Activated B cell treated with CpG ODN at 0.5 μM for 24 hours (primary cell): ENCODE results near the gene DNAH6. TPM values are rescaled to one million over a fixed set of nuclear protein-coding genes. Genes with fewer than 3 reads are reported as not detected.

Experiments
- ATAC-seq: fragments of 200-7000 bp; cut with Tn5 transposase; one replicate; pipeline ENCODE4 v1.10.0; 2021; ENCODE audit warnings: low read depth, mild to moderate bottlenecking, moderate library complexity
- CTCF ChIA-PET: fragments of 350-600 bp; sonication (Branson Sonifier 250); formaldehyde crosslinking; loops from one replicate; lab custom pipeline; 2021; ENCODE audit warnings: antibody characterized with exemption; lab: Charles Lee
- POLR2A ChIA-PET: fragments of 350-600 bp; sonication (Branson Sonifier 250); formaldehyde crosslinking; loops from one replicate; lab custom pipeline; 2021; ENCODE audit warnings: antibody characterized with exemption; lab: Charles Lee
- DNase-seq: peaks from one replicate; pipeline ENCODE4 v3.0.0; 2022
- H3K27ac Mint-ChIP-seq: one replicate; pipeline ENCODE4 v1.8.0; 2020; ENCODE audit warnings: mixed read lengths
- H3K27me3 Mint-ChIP-seq: one replicate; pipeline ENCODE4 v1.8.0; 2021; ENCODE audit warnings: mixed read lengths
- H3K36me3 Mint-ChIP-seq: one replicate; pipeline ENCODE4 v1.8.0; 2021; ENCODE audit warnings: low read depth, mixed read lengths
- H3K4me1 Mint-ChIP-seq: one replicate; pipeline ENCODE4 v1.8.0; 2021; ENCODE audit warnings: mixed read lengths
- H3K4me3 Mint-ChIP-seq: one replicate; pipeline ENCODE4 v1.8.0; 2020; ENCODE audit warnings: mild to moderate bottlenecking, mixed read lengths
- H3K9me3 Mint-ChIP-seq: one replicate; pipeline ENCODE4 v1.8.0; 2020; ENCODE audit warnings: mixed read lengths
- intact Hi-C: fragments of 100-400 bp; cut with micrococcal nuclease; formaldehyde crosslinking; loops from one replicate; pipeline ENCODE4 v1.15.1; 2024
- total RNA-seq: library from RNA; stranded (reverse); gene quantifications from 2 replicates; pipeline ENCODE4 v1.2.3, GENCODE V29; 2022
- TF ChIP-seq, protein P1 (sequence below): fragments of 200-600 bp; IDR thresholded peaks from one replicate; pipeline ENCODE4 v1.8.0; 2022; ENCODE audit warnings: antibody characterized with exemption, mild to moderate bottlenecking

The DNAH6 gene
- total RNA-seq, 1 donor from 2014 or later: 0.82 TPM

DNA sequence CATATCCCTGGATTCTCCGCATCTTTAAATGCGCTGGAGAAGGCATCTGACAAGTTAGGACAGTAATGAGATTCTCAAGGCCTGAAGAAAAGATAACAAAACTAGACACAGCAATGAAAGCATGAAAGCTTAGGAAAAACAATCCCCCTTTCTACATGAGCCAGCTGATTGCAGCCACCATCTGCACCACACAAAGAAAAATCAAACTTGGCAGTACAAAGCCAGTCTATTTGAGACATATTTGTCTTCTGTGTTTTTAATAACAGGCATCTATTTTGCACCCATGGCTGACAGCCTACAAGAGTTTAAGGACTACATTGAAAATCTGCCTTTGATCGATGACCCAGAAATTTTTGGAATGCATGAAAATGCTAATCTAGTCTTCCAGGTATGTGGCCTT is 281.0 kb downstream of the DNAH6 start:
- POLR2A ChIA-PET: no interaction called here
- Mint-ChIP-seq H3K36me3 (peaks cover 2% of the 10 kb centered on the region), H3K9me3 (peaks cover 8% of the 10 kb centered on the region), H3K27me3 (no peaks in the 10 kb centered on the region), H3K4me1 (no peaks in the 10 kb centered on the region), H3K4me3 (no peak overlapping the region), H3K27ac (no peak overlapping the region)
- no peak for DNase-seq
- TF ChIP-seq, protein P1, sequence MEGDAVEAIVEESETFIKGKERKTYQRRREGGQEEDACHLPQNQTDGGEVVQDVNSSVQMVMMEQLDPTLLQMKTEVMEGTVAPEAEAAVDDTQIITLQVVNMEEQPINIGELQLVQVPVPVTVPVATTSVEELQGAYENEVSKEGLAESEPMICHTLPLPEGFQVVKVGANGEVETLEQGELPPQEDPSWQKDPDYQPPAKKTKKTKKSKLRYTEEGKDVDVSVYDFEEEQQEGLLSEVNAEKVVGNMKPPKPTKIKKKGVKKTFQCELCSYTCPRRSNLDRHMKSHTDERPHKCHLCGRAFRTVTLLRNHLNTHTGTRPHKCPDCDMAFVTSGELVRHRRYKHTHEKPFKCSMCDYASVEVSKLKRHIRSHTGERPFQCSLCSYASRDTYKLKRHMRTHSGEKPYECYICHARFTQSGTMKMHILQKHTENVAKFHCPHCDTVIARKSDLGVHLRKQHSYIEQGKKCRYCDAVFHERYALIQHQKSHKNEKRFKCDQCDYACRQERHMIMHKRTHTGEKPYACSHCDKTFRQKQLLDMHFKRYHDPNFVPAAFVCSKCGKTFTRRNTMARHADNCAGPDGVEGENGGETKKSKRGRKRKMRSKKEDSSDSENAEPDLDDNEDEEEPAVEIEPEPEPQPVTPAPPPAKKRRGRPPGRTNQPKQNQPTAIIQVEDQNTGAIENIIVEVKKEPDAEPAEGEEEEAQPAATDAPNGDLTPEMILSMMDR: no peak
- ATAC-seq: no peak
- intact Hi-C loops: no loop called here
- CTCF ChIA-PET: no interaction called here

DNA sequence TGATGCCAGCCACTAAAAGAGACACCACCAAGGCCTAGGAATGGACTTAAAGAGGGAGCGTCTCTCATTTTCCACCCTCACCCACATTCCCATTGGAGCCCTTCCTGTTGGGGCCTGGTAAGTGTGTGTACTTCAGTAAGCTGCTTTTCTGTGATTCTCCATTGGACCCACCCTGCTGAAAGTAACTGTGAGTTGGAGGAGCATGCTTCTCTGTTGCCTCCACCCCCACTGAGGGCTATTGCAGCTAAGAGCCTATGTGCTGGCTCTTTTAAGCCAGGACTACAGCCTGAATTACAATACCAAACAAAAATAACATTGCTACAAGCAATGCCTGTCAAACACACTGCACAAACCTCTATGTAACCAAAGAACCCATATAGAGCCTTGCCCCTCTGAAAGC is 283.5 kb downstream of the DNAH6 start:
- intact Hi-C loops: no loop called here
- peaks cover 2% of the 10 kb centered on the region for H3K36me3 Mint-ChIP-seq
- peaks cover 11% of the 10 kb centered on the region for H3K9me3 Mint-ChIP-seq
- ATAC-seq (no peak), DNase-seq (no peak)
- no peak overlapping the region for H3K27ac Mint-ChIP-seq
- H3K27me3 Mint-ChIP-seq: no peaks in the 10 kb centered on the region
- ChIA-PET POLR2A (no interaction called here), CTCF (no interaction called here)
- no peaks in the 10 kb centered on the region for H3K4me1 Mint-ChIP-seq
- TF ChIP-seq, protein P1: no peak
- no peak overlapping the region for H3K4me3 Mint-ChIP-seq

DNA sequence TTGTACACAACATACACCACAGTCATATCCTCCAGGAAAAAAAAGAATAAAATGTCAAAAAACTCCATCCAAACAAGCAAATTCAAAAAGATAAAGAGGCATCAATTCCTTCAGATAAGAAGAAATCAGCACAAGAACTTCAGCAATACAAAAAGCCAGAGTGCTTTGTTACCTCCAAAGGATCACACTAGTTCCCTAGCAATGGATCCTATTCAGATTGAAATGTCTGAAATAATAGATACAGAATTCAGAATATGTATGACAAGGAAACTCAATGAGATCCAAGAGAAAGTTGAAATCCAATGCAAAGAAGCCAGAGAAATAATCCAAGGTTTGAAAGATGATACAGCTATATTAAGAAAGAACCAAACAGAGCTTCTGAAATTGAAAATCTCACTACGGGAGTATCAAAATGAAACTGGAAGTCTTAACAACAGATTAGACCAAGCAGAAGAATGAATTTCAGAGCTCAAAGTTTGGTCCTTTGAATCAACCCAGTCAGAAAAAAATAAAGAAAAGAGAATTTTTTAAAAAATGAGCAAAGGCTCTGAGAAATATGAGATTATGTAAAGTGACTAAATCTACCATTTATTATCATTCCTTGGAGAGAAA is 284.0 kb downstream of the DNAH6 start:
- ChIA-PET POLR2A (no interaction called here), CTCF (no interaction called here)
- H3K27me3 Mint-ChIP-seq: no peaks in the 10 kb centered on the region
- intact Hi-C loops: no loop called here
- H3K9me3 Mint-ChIP-seq: peaks cover 11% of the 10 kb centered on the region
- H3K36me3 Mint-ChIP-seq: peaks cover 2% of the 10 kb centered on the region
- TF ChIP-seq, protein P1: no peak
- no peaks in the 10 kb centered on the region for H3K4me1 Mint-ChIP-seq
- H3K4me3 Mint-ChIP-seq: no peak overlapping the region
- ATAC-seq (no peak), DNase-seq (no peak)
- no peak overlapping the region for H3K27ac Mint-ChIP-seq

DNA sequence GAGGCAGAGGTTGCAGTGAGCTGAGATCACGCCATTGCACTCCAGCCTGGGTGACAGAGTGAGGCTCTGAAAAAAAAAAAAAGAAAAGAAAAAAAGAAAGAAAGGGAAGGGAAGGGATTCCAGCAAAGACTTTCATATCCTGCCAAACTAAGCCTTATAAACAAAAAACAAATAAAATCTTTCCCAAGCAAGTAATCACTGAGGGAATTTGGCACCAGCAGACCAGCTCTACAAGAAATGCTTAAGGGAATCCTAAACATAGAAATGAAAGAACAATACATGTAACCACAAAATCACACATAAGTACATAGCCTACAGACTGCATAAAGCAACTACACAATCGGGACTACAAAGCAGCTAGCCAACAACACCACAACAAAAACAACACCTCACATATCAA is 285.5 kb downstream of the DNAH6 start:
- DNase-seq (no peak), ATAC-seq (no peak)
- Mint-ChIP-seq H3K4me1 (no peaks in the 10 kb centered on the region), H3K4me3 (no peak overlapping the region), H3K9me3 (peaks cover 11% of the 10 kb centered on the region), H3K36me3 (peaks cover 2% of the 10 kb centered on the region), H3K27me3 (no peaks in the 10 kb centered on the region), H3K27ac (no peak overlapping the region)
- intact Hi-C loops: no loop called here
- TF ChIP-seq, protein P1: no peak
- ChIA-PET POLR2A (no interaction called here), CTCF (no interaction called here)

DNA sequence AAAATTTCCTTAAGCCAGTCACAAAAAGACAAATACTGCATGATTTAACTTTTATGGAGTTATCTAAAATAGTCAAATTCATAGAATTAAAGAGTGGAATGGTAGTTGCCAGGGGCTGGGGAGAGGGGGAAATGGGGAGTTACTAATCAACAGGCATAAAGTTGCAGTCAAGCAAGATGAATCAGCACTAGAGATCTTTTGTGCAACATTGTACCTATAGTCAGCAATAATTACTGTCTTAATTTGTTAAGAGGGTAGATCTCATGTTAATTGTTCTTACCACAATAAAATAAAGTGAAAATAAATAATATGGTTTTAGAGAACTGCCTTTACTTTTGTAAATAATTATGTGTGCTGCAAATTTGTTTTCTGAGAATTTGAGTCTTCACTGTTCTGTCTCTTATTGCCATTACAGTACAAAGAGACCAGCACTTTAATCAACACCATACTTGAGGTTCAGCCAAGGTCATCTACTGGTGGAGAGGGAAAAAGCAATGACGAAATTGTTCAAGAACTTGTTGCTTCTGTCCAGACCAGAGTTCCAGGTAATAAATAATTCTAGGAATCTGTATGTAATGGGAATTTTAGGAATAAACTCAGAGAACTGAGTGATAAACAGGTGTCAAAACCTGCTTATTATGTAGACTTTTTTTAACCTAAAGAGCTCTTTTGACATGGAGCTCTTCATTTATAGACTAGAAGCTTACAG is 289.1 kb downstream of the DNAH6 start:
- TF ChIP-seq, protein P1: no peak
- DNase-seq: no peak
- ChIA-PET POLR2A (no interaction called here), CTCF (no interaction called here)
- H3K9me3 Mint-ChIP-seq: peaks cover 11% of the 10 kb centered on the region
- no peaks in the 10 kb centered on the region for H3K4me1 Mint-ChIP-seq
- intact Hi-C loops: no loop called here
- ATAC-seq: no peak
- no peak overlapping the region for H3K27ac Mint-ChIP-seq
- H3K4me3 Mint-ChIP-seq: no peak overlapping the region
- H3K27me3 Mint-ChIP-seq: no peaks in the 10 kb centered on the region
- H3K36me3 Mint-ChIP-seq: peaks cover 2% of the 10 kb centered on the region
